Cardiac fibroblast (primary cell): Measurements from ENCODE around the gene ILDR1.

Source experiments
- DNase-seq, 2 donors: peaks; one replicate each; pipeline versions ENCODE4 v3.0.0 to v3.0.0-alpha.2; 2010; ENCODE audit warnings: low read depth in 2 of 2
- H3K4me3 ChIP-seq, 2 donors: replicated peaks in 1 of 2; 1 replicate in 1 of 2; 2 replicates in 1 of 2; pipeline ENCODE4 v1.5.1; 2011; ENCODE audit warnings: low read depth in 2 of 2, low read length in 2 of 2, mild to moderate bottlenecking in 2 of 2, moderate library complexity in 1 of 2
- TF ChIP-seq, protein P1 (sequence below): IDR thresholded peaks from one replicate; pipeline ENCODE4 v1.5.1; 2011; ENCODE audit warnings: low read depth, mild to moderate bottlenecking, low read length, inconsistent platforms

The ILDR1 gene

GRCh38 chr3:122021811-122022401 lies at the start of gene ILDR1:
TSS of gene ILDR1 (minus strand) at chr3:122022247. CDS start at chr3:122022077, 170 bp downstream.
- no peak within 1 kb of the TSS for H3K4me3 ChIP-seq
- TF ChIP-seq, protein P1, sequence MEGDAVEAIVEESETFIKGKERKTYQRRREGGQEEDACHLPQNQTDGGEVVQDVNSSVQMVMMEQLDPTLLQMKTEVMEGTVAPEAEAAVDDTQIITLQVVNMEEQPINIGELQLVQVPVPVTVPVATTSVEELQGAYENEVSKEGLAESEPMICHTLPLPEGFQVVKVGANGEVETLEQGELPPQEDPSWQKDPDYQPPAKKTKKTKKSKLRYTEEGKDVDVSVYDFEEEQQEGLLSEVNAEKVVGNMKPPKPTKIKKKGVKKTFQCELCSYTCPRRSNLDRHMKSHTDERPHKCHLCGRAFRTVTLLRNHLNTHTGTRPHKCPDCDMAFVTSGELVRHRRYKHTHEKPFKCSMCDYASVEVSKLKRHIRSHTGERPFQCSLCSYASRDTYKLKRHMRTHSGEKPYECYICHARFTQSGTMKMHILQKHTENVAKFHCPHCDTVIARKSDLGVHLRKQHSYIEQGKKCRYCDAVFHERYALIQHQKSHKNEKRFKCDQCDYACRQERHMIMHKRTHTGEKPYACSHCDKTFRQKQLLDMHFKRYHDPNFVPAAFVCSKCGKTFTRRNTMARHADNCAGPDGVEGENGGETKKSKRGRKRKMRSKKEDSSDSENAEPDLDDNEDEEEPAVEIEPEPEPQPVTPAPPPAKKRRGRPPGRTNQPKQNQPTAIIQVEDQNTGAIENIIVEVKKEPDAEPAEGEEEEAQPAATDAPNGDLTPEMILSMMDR, result no peak
- no peak for DNase-seq

GRCh38 chr3:122067588-122068240 lies 45.7 kb upstream of the ILDR1 start:
- H3K4me3 ChIP-seq, result no peak overlapping the region
- DNase-seq, result no peak
- TF ChIP-seq, protein P1, result no peak

DNA sequence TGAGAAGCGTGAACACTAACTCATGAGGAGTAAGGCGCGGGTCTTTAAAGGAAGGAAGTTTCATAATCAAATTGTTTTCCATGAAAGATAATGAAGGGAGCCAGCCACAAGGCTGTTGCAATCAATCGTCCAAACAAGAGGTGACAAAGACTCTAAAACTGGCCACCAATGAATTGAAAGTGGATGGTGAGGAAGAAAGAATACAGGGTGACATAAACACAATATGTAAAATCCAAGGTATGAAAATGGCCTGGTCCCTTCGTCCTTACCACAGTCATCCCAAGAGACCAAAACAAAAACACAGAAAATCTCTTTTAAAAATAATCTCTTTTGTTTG lies 45.1 kb upstream of the ILDR1 start:
- TF ChIP-seq, protein P1, result no peak
- H3K4me3 ChIP-seq, result no peak overlapping the region
- DNase-seq, result no peak

DNA sequence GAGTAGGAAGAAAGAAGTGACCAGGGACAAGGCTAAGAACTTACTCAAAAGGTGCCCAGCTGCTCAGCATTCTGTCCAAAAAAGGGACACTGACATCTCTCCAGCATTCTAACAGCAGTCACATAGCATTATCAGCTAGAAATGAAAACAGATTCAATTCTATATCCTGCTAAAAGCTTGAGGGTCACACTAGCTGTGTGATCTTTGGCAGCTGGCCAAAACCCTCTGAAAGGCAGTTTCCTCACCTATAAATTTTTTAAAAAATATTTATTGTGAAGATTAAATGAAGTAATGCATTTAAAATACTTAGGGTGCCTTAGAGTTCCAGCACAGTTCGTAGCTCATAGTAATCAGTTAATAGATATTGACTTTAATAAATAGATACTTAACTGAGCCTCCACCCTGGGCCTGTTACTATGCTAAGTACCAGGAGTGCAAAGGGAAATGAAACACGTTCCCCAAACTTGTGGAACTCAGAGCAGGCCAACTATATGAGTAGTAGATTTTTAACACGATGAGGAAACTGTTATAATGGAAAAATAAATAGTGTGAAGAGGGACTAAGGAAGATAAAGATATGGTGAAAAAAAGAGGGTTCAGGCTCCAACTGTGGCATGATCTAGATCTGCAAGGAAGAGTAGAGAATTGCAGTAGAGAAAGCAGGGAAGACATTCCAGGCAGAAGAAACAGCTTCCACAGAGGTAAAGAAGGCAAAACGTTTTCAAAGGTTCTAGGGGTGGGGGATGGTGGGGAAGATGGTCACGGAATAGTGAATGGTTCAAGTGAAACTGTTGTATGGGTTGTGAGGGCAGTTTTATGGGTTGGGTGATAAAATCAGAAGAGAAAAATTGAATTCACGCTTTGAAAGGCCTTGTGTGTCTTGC lies 44.5 kb upstream of the ILDR1 start:
- no peak overlapping the region for H3K4me3 ChIP-seq
- TF ChIP-seq, protein P1, result no peak

DNA sequence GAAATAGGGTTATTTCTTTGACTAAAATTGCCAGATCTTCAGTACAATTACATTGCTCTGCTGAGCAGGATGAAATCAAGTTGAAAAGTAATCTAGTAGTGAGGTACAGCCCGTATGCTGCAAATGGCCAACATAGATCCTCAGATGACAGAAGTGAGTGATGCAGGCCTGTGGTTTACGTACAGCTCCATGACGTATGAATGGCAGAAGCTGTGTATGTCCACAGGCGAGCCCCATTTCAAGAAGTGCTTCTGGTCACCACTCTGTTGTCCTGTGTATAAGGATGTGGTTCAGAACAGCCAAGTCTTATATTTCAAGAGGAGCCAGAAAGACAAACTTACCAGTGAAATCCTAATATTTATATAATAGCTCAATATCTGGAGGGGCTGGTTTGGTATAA lies 42.3 kb upstream of the ILDR1 start:
- DNase-seq, result no peak
- no peak overlapping the region for H3K4me3 ChIP-seq

More for the DNA sequence above, 44.5 kb upstream of the ILDR1 start:
- DNase-seq, result no peak

GRCh38 chr3:122063908-122064307 lies 41.9 kb upstream of the ILDR1 start:
- H3K4me3 ChIP-seq, result no peak overlapping the region
- DNase-seq, result no peak
- TF ChIP-seq, protein P1, result no peak

More for the DNA sequence above, 42.3 kb upstream of the ILDR1 start:
- TF ChIP-seq, protein P1, result no peak
